Peyer's patch (tissue), 4 donors: ENCODE data around the gene GABRA5.

ENCODE experiments used
- CTCF ChIP-seq, 6 experiments: fragments of 450-650 bp in 4 of 6; fragments of 200-600 bp in 2 of 6; sonication (generic) in 1 of 6; IDR thresholded peaks; one replicate each; pipeline ENCODE4 v1.5.1; 2017 to 2019; ENCODE audit warnings: antibody characterized with exemption in 6 of 6, mild to moderate bottlenecking in 3 of 6, moderate library complexity in 1 of 6
- POLR2A ChIP-seq, 2 donors: fragments of 450-650 bp; IDR thresholded peaks; one replicate each; pipeline ENCODE4 v1.5.1; 2017; ENCODE audit warnings: antibody characterized with exemption in 2 of 2, mild to moderate bottlenecking in 2 of 2, moderate library complexity in 2 of 2

- TF ChIP-seq CTCF (IDR thresholded peaks at IDR 0.05) = no peak
- no peak for TF ChIP-seq POLR2A (IDR thresholded peaks at IDR 0.05)
Measured at GRCh38 chr15:26910715-26911114, 43.9 kb downstream of the GABRA5 start.
